ENCODE measurements around the gene ERC2.

GRCh38 chr3:55968331-55968730 is 499.9 kb downstream of the ERC2 start:
- TF ChIP-seq CTCF (IDR thresholded peaks at IDR 0.05) (no peak), POLR2A (IDR thresholded peaks at IDR 0.05) (no peak), POLR2AphosphoS5 (IDR thresholded peaks at IDR 0.05) (no peak), EP300 (IDR thresholded peaks at IDR 0.05) (no peak)
